Stomach smooth muscle (tissue), 2 donors: ENCODE data around the gene COL20A1.

Experiments used
- H3K27ac ChIP-seq: one replicate; pipeline ENCODE4 v1.7.0; 2013; ENCODE audit warnings: mild to moderate bottlenecking, low read length, inconsistent platforms
- H3K27me3 ChIP-seq, 2 donors: one replicate each; pipeline ENCODE4 v1.7.0; 2013; ENCODE audit warnings: low read length in 2 of 2; ENCODE audit not compliant: insufficient read depth in 2 of 2, control insufficient read depth in 1 of 2
- H3K36me3 ChIP-seq, 2 donors: one replicate each; pipeline ENCODE4 v1.7.0; 2013; ENCODE audit warnings: low read length in 2 of 2; ENCODE audit not compliant: control insufficient read depth in 2 of 2, insufficient read depth in 2 of 2
- H3K4me1 ChIP-seq: one replicate; pipeline ENCODE4 v1.7.0; 2013; ENCODE audit warnings: low read length; ENCODE audit not compliant: control insufficient read depth, insufficient read depth
- H3K4me3 ChIP-seq, 2 donors: one replicate each; pipeline ENCODE4 v1.7.0; 2013; ENCODE audit warnings: low read length in 2 of 2
- H3K9ac ChIP-seq, 2 donors: one replicate each; pipeline ENCODE4 v1.7.0; 2013; ENCODE audit warnings: low read length in 2 of 2, mild to moderate bottlenecking in 1 of 2
- H3K9me3 ChIP-seq, 2 donors: one replicate each; pipeline ENCODE4 v1.7.0; 2013; ENCODE audit warnings: low read length in 2 of 2; ENCODE audit not compliant: control insufficient read depth in 2 of 2
- donor health status: healthy.
- donor health status: Pancreatic carcinoma.

Gene COL20A1

GRCh38 chr20:63363013-63363957, 70.3 kb downstream of the COL20A1 start:
- no peak overlapping the region for H3K27ac ChIP-seq
- H3K9me3 ChIP-seq = no peaks in the 10 kb centered on the region
- H3K27me3 ChIP-seq = peaks cover 29 to 37% of the 10 kb centered on the region in 2 donors
- no peak overlapping the region for H3K9ac ChIP-seq
- H3K4me3 ChIP-seq = no peak overlapping the region
- H3K4me1 ChIP-seq = peaks cover 5% of the 10 kb centered on the region
- no peaks in the 10 kb centered on the region for H3K36me3 ChIP-seq

- Histone ChIP-seq H3K27ac (no peak overlapping the region), H3K9me3 (no peaks in the 10 kb centered on the region), H3K36me3 (no peaks in the 10 kb centered on the region), H3K4me3 (no peak overlapping the region), H3K9ac (no peak overlapping the region), H3K27me3 (peaks cover 36% of the 10 kb centered on the region in 2 donors), H3K4me1 (peaks cover 5% of the 10 kb centered on the region)
Observed at GRCh38 chr20:63363981-63364561, 71.1 kb downstream of the COL20A1 start.

GRCh38 chr20:63364801-63365585, 72.0 kb downstream of the COL20A1 start:
- Histone ChIP-seq H3K36me3 (no peaks in the 10 kb centered on the region), H3K4me3 (no peak overlapping the region), H3K4me1 (peaks cover 5% of the 10 kb centered on the region), H3K9ac (no peak overlapping the region), H3K27ac (no peak overlapping the region), H3K9me3 (no peaks in the 10 kb centered on the region), H3K27me3 (peaks cover 29 to 33% of the 10 kb centered on the region in 2 donors)

- Histone ChIP-seq H3K9ac (no peak overlapping the region), H3K9me3 (no peaks in the 10 kb centered on the region), H3K27me3 (peaks cover 21 to 31% of the 10 kb centered on the region in 2 donors), H3K4me1 (peaks cover 2% of the 10 kb centered on the region), H3K36me3 (no peaks in the 10 kb centered on the region), H3K4me3 (no peak overlapping the region), H3K27ac (no peak overlapping the region)
Observed at GRCh38 chr20:63365601-63366389, 72.8 kb downstream of the COL20A1 start.

- Histone ChIP-seq H3K27me3 (peaks cover 16 to 32% of the 10 kb centered on the region in 2 donors), H3K4me1 (no peaks in the 10 kb centered on the region), H3K27ac (no peak overlapping the region), H3K9ac (no peak overlapping the region), H3K4me3 (no peak overlapping the region), H3K9me3 (no peaks in the 10 kb centered on the region), H3K36me3 (no peaks in the 10 kb centered on the region)
Observed at GRCh38 chr20:63366390-63367365, 73.7 kb downstream of the COL20A1 start.

GRCh38 chr20:63367446-63368055, 74.6 kb downstream of the COL20A1 start:
- peaks cover 10 to 33% of the 10 kb centered on the region in 2 donors for H3K27me3 ChIP-seq

GRCh38 chr20:63368151-63368550, 75.2 kb downstream of the COL20A1 start:
- Histone ChIP-seq H3K4me1 (no peaks in the 10 kb centered on the region), H3K9me3 (no peaks in the 10 kb centered on the region), H3K36me3 (no peaks in the 10 kb centered on the region), H3K27me3 (peaks cover 10 to 31% of the 10 kb centered on the region in 2 donors), H3K9ac (no peak overlapping the region), H3K27ac (no peak overlapping the region), H3K4me3 (no peak overlapping the region)

More at GRCh38 chr20:63367446-63368055, 74.6 kb downstream of the COL20A1 start:
- H3K27ac ChIP-seq = no peak overlapping the region
- no peaks in the 10 kb centered on the region for H3K9me3 ChIP-seq
- no peak overlapping the region for H3K4me3 ChIP-seq
- H3K36me3 ChIP-seq = no peaks in the 10 kb centered on the region
- no peak overlapping the region for H3K9ac ChIP-seq
- no peaks in the 10 kb centered on the region for H3K4me1 ChIP-seq

GRCh38 chr20:63369024-63369530, 76.1 kb downstream of the COL20A1 start:
- Histone ChIP-seq H3K4me1 (no peaks in the 10 kb centered on the region), H3K9me3 (no peaks in the 10 kb centered on the region), H3K27me3 (peaks cover 18 to 30% of the 10 kb centered on the region in 2 donors), H3K9ac (no peak overlapping the region), H3K36me3 (no peaks in the 10 kb centered on the region), H3K27ac (no peak overlapping the region), H3K4me3 (no peak overlapping the region)
